NCI-H1417 treated with DMSO at 0.1 percent for 48 hours (cell line): Measurements from ENCODE around the gene MAP4K4.

Experiments used
- DNase-seq: peaks from one replicate; lab custom pipeline; 2025; lab: John Stamatoyannopoulos, UW

The MAP4K4 gene

GRCh38 chr2:101815739-101816391, 118.4 kb downstream of the MAP4K4 start:
- no peak for DNase-seq

DNA sequence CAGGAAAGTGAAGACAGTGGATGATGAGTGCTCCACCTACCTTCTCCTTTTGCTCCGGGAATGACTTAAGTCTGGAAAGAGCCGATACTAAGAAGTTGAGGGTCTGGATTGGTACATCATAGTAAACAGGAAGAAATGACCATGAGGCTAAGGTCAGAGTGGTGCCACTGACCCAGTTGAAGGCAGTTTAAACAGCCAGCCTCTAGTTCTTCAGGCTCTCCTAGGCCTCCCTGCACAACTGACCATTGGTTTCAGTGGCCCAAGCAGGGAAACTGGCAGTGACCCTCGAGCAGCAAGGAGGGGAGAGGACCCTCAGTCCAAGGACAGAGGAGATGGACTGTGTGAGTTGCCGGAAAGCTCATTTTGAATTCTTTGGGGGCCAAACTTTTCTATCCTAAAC, 119.1 kb downstream of the MAP4K4 start:
- no peak for DNase-seq

- no peak for DNase-seq
Observed at GRCh38 chr2:101817481-101817880, 120.0 kb downstream of the MAP4K4 start.

- DNase-seq = no peak
Observed at GRCh38 chr2:101818531-101819451, 121.3 kb downstream of the MAP4K4 start.

DNA sequence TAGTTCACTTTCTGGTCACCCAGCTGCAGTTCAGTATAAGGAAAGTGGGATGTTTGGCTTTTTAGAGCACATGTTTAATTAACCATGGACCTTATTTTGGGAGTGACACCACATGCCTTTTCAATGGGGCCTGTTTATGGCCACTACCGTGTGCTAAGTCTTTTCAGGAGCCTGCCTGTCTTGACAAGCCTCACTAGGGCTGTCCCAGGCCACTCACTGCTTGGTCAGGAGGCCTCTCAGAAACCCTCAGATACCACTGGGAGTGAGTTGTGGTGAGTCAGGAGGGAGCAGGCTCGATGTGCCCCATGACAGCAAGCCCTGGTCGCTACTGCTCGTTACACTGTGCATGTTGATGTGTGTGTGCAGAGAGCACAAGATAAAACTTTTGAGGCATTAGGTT, 123.0 kb downstream of the MAP4K4 start:
- no peak for DNase-seq

DNA sequence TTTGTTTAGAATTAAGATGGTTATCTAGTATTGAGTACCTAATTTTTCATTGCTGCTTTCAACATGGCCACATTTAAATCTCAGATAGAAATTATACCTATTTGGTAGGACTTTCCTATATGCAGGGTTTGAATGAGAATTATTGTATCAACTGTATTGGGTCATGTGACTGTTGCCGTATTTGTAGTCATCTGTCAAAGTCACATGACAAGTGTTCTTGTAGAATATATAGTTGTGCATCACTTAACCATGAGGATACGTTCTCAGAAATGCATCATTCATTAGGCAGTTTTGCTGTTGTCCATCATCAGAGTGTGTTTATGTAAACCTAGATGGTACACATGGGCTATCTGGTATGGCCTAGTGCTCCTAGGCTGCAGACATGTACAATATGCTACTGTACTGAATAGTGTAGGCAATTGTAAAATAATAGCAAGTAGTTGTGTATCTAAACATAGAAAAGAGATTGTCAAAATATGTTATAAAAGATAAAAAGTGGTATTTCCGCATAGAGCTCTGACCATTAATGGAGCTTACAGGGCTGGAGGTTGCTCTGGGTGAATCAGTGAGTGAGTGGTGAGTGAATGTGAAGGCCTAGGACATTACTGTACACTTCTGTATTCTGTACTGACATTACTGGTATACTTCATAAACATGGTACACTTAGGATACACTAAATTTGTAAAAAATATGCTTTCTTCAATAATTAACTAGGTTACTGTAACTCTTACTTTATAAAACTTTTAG, 123.7 kb downstream of the MAP4K4 start:
- no peak for DNase-seq

- no peak for DNase-seq
Observed at GRCh38 chr2:101821828-101822458, 124.4 kb downstream of the MAP4K4 start.

- no peak for DNase-seq
Observed at GRCh38 chr2:101823347-101823791, 125.9 kb downstream of the MAP4K4 start.

GRCh38 chr2:101823859-101824258, 126.4 kb downstream of the MAP4K4 start:
- DNase-seq = no peak

DNA sequence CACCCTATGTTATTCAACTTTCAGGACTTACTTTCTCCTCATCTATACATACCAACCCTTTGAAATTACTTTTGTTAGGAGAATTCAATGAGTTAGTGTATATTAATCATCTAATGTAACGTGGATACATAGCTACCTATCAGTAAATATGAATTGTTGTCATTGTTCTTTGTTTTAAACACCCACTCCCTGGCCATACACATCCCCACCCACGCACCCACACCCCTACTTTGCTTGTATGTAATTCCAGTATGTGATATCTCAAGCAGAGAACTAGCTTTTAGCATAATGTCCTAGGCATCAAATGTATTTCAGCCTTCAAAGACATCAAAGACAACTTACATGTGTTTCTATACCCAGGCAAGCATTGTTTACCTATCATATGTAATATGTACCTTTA, 129.2 kb downstream of the MAP4K4 start:
- no peak for DNase-seq

DNA sequence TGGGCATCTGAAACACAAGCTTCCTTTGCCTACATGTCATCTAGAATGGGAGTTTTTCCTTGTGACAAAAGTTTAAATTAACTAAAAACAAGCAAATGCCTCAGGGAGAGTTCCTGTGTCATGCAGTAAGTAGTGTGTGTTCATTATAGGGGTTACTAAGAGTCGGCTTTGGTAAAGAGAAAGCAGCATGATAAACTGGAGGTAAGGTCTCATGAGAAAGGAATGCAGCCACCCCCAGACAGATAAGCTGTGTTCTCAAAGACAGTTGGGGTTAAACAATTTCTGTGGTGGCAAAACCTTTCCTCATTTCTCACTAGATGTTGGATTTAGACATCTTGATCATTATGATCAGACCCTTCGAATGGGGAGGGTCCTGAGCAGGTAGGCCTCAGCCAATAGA, 129.7 kb downstream of the MAP4K4 start:
- no peak for DNase-seq

- DNase-seq = no peak
Observed at GRCh38 chr2:101828257-101828656, 130.8 kb downstream of the MAP4K4 start.

DNA sequence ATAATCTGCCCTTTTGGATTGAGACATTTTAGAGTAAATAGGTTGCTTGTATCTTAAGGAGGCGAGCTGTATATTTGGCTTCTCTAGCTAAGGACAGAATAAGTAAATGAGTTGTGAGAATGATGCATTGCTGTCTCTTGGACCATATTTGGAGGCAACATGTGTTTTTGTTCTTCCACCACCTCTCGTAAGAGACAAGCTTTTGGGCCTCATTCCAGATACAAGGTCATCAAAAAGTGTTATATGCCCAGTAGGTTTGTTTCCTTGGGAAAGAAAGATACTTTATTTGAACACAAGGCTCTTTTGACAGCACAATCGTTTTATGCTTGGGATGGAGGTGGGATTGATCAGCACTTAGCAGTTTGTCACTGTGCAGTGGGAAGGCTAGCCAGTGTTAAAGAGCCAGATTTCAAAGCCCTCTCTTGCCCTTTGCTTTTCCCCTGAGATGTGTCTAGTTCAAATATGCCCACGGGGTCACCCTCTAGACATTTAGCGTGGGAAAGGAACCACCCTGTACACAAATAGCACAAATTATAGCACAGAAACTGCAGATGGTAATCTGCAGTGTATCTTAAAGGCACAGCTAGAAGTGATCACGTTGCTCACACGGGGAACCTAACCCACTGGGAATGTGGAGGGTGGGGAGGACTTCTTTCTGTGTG, 131.3 kb downstream of the MAP4K4 start:
- no peak for DNase-seq

GRCh38 chr2:101829429-101829828, 131.9 kb downstream of the MAP4K4 start:
- DNase-seq = no peak

- DNase-seq = no peak
Observed at GRCh38 chr2:101830146-101830545, 132.6 kb downstream of the MAP4K4 start.

DNA sequence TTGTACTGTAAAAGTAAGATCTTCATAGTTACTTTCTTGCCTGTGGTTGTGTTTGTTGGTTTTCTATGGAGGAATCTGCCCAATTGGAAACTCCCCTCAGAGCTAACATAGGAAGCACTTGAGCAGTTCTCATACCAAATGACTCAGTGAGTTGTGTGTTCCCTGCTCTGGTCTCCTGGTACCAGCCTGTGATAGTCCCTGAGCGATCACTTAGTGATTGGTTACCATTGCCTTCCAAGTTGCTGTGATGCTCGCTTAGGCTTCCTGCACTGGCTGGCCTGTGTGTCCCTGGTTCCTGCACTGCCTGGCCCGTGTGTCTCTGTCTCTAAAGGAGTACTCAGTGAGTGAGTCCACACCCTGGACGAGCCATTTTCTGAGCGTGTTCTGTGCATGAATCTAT, 133.0 kb downstream of the MAP4K4 start:
- no peak for DNase-seq

- no peak for DNase-seq
Observed at GRCh38 chr2:101831351-101831865, 133.9 kb downstream of the MAP4K4 start.

- DNase-seq = no peak
Observed at GRCh38 chr2:101832114-101832513, 134.6 kb downstream of the MAP4K4 start.

GRCh38 chr2:101833890-101834523, 136.5 kb downstream of the MAP4K4 start:
- DNase-seq = no peak

- DNase-seq = no peak
Observed at GRCh38 chr2:101837354-101837753, 139.8 kb downstream of the MAP4K4 start.
